GM10248 (cell line): ENCODE measurements around the gene TELO2.

Experiments
- CTCF ChIA-PET: fragments of 300-600 bp; sonication (Branson Sonifier 250); formaldehyde crosslinking; extraction: SDS; loops from one replicate; lab custom pipeline; 2021; ENCODE audit warnings: antibody characterized with exemption; lab: Yijun Ruan, JAX
- POLR2A ChIA-PET: fragments of 350-650 bp; sonication (Branson Sonifier 250); formaldehyde crosslinking; extraction: SDS; loops from one replicate; lab custom pipeline; 2020; ENCODE audit warnings: antibody characterized with exemption; lab: Yijun Ruan, JAX
- DNase-seq: peaks from one replicate; pipeline ENCODE4 v3.0.0; 2012; ENCODE audit errors: extremely low spot score
- CTCF ChIP-seq: IDR thresholded peaks from 2 replicates; pipeline ENCODE4 v1.5.1; 2012; ENCODE audit warnings: mild to moderate bottlenecking, low read depth; ENCODE audit errors: extremely low read depth, missing control alignments, control extremely low read depth

TELO2 gene

GRCh38 chr16:1487395-1488053, 5.6 kb upstream of the TELO2 start:
- CTCF ChIA-PET = no interaction called here
- TF ChIP-seq CTCF = no peak
- POLR2A ChIA-PET = no interaction called here
- no peak for DNase-seq

GRCh38 chr16:1488054-1488601, 5.0 kb upstream of the TELO2 start:
- DNase-seq = no peak
- ChIA-PET POLR2A (interaction anchor here (0.6 kb wide), 1 partner anchor 50 kb away, joined by 3 read pairs; no protein-coding TSS in a partner anchor), CTCF (no interaction called here)
- no peak for TF ChIP-seq CTCF

GRCh38 chr16:1488619-1489018, 4.5 kb upstream of the TELO2 start, which contains the start of gene PTX4:
Gene PTX4, minus strand, starts transcription at chr16:1488944. Its CDS starts 35 bp downstream, at chr16:1488909.
- DNase-seq = no peak
- no peak for TF ChIP-seq CTCF
- ChIA-PET POLR2A (interaction anchor here (0.6 kb wide), 1 partner anchor 50 kb away, joined by 3 read pairs; no protein-coding TSS in a partner anchor), CTCF (no interaction called here)

GRCh38 chr16:1489077-1489476, 4.1 kb upstream of the TELO2 start:
- ChIA-PET POLR2A (no interaction called here), CTCF (no interaction called here)
- no peak for DNase-seq
- TF ChIP-seq CTCF = no peak

- TF ChIP-seq CTCF = no peak
- no peak for DNase-seq
- ChIA-PET POLR2A (no interaction called here), CTCF (interaction anchor here (0.6 kb wide), 1 partner anchor 131 kb away, joined by 3 read pairs; no protein-coding TSS in a partner anchor)
Measured at GRCh38 chr16:1491327-1491726, 1.8 kb upstream of the TELO2 start.

GRCh38 chr16:1492082-1492922, 858 bp upstream of the TELO2 start:
- POLR2A ChIA-PET = interaction anchor here (0.6 kb wide), 1 partner anchor 868 kb away, joined by 5 read pairs; no protein-coding TSS in a partner anchor
- no peak for DNase-seq
- CTCF ChIA-PET = interaction anchor here (0.6 kb wide), 1 partner anchor 132 kb away, joined by 3 read pairs; no protein-coding TSS in a partner anchor
- TF ChIP-seq CTCF = no peak
